ENCODE measurements around the gene TMEM132C. TPM values are rescaled to one million over a fixed set of nuclear protein-coding genes. Genes with fewer than 3 reads are reported as not detected.

Gene TMEM132C
- polyA plus RNA-seq, 1 experiment: not detected

DNA sequence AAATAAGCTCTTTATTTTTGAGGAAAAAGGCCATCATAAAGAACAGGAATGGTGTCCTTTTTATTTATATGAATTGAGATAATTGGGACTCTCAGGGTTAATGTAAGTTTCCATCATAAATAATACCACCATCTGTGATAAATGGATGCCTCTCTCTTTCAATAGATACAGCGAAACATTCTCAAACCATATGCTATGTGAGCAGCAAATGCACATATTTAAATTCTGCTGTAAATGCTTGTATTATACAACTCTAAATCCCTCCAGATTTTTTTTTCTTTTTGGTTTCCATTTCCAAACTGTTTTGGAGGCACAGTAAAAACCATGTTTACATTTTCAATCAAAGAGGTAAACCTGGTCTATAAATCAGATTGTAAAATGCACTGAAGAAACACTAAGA is 132.3 kb downstream of the TMEM132C start:
- no peak for DNase-seq (ENCODE audit: low read depth, low spot score)
- Histone ChIP-seq H3K27me3 (ENCODE audit: control insufficient read depth, insufficient read depth, low read length) (no peaks in the 10 kb centered on the region), H3K9me3 (ENCODE audit: control insufficient read depth, insufficient read depth, low read length) (peaks cover 38% of the 10 kb centered on the region), H3K27ac (ENCODE audit: low read depth, low read length) (no peak overlapping the region), H3K4me3 (ENCODE audit: low read depth, low read length) (no peak overlapping the region)
- POLR2A ChIA-PET: no interaction called here
- CTCF ChIA-PET: no interaction called here
- TF ChIP-seq, protein P1, sequence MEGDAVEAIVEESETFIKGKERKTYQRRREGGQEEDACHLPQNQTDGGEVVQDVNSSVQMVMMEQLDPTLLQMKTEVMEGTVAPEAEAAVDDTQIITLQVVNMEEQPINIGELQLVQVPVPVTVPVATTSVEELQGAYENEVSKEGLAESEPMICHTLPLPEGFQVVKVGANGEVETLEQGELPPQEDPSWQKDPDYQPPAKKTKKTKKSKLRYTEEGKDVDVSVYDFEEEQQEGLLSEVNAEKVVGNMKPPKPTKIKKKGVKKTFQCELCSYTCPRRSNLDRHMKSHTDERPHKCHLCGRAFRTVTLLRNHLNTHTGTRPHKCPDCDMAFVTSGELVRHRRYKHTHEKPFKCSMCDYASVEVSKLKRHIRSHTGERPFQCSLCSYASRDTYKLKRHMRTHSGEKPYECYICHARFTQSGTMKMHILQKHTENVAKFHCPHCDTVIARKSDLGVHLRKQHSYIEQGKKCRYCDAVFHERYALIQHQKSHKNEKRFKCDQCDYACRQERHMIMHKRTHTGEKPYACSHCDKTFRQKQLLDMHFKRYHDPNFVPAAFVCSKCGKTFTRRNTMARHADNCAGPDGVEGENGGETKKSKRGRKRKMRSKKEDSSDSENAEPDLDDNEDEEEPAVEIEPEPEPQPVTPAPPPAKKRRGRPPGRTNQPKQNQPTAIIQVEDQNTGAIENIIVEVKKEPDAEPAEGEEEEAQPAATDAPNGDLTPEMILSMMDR (IDR thresholded peaks at IDR 0.05; ENCODE audit: low read depth, low read length): no peak

DNA sequence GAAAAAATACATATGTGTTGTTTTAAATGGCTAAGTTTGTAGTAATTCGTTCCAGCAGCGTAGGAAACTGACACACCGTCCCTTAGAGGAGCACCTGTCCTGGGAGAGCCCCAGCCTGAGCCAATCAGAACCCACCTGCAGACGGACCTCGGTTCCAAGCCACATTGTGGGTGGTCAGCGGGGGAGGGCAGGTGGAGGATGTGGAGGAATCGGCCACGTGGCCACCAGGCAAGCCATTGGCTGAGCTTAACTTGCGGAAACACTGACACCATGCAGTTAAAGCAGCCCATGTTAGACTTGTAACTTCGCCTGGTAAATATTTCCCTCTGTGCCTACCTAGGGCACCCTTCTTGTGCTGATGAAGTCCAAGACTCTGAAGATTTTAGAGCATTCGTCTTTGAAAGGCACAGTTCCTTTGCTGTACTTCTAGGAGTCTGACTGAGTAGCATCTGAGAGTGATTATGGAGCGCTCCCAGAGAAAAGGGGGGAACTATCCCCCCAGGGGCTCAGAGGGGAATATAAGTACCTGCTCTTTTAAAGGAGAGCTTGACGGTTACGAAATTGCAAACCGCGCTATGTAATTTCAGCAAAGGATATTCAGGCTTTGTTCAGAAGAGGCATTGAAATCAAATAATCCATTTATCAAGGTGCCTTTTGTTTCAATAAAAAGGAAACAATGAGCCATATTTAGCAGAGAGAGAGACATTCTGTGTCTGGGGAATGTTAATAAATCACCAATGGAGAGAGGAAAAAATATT is 135.7 kb downstream of the TMEM132C start:
- no peaks in the 10 kb centered on the region for H3K27me3 ChIP-seq (ENCODE audit: control insufficient read depth, insufficient read depth, low read length)
- CTCF ChIA-PET: no interaction called here
- TF ChIP-seq, protein P1 (IDR thresholded peaks at IDR 0.05; ENCODE audit: low read depth, low read length): no peak
- no peak overlapping the region for H3K4me3 ChIP-seq (ENCODE audit: low read depth, low read length)
- no peak overlapping the region for H3K27ac ChIP-seq (ENCODE audit: low read depth, low read length)
- H3K9me3 ChIP-seq (ENCODE audit: control insufficient read depth, insufficient read depth, low read length): peaks cover 37% of the 10 kb centered on the region
- POLR2A ChIA-PET: no interaction called here
- DNase-seq (ENCODE audit: low read depth, low spot score): no peak

DNA sequence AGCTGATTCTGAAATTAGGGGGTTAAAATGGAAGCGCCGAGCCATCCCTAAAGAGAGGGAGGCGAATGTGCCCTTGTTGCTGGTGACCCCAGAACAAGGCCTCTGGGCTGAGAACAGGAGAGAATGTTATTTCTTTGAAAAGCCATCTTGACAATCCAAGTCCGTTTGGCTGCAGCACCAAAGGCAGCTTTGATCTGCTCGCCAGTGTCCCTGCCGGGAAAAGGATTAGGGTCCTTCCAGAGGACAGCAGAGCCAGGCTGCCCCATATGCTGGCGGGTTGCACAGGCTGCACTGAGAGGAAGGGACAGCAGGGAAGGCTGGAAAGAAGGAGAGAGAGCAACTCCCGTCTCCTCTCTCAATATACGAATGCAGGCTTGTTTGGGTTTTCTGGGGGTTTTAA is 141.7 kb downstream of the TMEM132C start:
- Histone ChIP-seq H3K27me3 (ENCODE audit: control insufficient read depth, insufficient read depth, low read length) (no peaks in the 10 kb centered on the region), H3K9me3 (ENCODE audit: control insufficient read depth, insufficient read depth, low read length) (peaks cover 37% of the 10 kb centered on the region), H3K4me3 (ENCODE audit: low read depth, low read length) (no peak overlapping the region), H3K27ac (ENCODE audit: low read depth, low read length) (no peak overlapping the region)
- ChIA-PET POLR2A (no interaction called here), CTCF (no interaction called here)
- no peak for DNase-seq (ENCODE audit: low read depth, low spot score)
- TF ChIP-seq, protein P1 (IDR thresholded peaks at IDR 0.05; ENCODE audit: low read depth, low read length): no peak

DNA sequence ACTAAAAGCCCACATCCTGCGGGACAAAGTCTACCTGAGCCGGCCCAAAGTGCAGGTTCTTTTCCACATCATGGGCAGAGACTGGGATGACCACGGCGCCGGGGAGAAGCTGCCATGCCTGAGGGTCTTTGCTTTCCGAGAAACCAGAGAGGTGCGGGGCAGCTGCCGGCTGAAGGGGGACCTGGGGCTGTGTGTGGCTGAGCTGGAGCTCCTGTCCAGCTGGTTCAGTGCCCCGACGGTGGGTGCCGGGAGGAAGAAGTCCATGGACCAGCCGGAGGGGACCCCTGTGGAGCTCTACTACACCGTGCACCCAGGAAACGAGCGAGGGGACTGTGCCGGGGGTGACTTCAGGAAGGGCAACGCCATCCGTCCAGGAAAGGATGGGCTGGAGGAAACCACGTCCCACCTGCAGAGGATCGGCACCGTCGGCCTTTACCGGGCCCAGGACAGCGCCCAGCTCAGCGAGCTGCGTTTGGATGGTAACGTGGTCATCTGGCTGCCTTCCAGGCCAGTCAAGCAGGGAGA is 148.1 kb downstream of the TMEM132C start:
- Histone ChIP-seq H3K27me3 (ENCODE audit: control insufficient read depth, insufficient read depth, low read length) (no peaks in the 10 kb centered on the region), H3K9me3 (ENCODE audit: control insufficient read depth, insufficient read depth, low read length) (peaks cover 27% of the 10 kb centered on the region), H3K4me3 (ENCODE audit: low read depth, low read length) (no peak overlapping the region), H3K27ac (ENCODE audit: low read depth, low read length) (no peak overlapping the region)
- POLR2A ChIA-PET: no interaction called here
- TF ChIP-seq, protein P1 (IDR thresholded peaks at IDR 0.05; ENCODE audit: low read depth, low read length): no peak
- CTCF ChIA-PET: no interaction called here
- no peak for DNase-seq (ENCODE audit: low read depth, low spot score)

DNA sequence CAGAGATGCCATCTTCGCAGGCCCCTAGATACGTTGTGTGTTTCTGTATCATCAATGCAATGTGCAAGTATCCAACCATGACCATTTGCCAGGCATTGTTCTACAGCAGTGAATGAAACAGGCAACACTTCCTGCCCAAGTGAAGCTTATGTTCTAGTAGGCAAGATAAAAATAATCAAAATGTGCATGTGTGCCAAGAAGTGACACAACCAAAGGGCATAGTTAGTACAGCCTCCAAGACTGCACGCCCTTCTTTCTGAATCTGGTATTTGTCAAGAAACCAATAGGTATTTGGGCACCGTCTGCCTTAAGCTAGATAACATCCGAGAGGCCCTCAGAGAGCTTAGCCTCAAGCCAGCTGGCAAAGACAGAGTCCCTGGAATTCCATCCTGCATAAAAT is 152.0 kb downstream of the TMEM132C start:
- no peak for DNase-seq (ENCODE audit: low read depth, low spot score)
- TF ChIP-seq, protein P1 (IDR thresholded peaks at IDR 0.05; ENCODE audit: low read depth, low read length): no peak
- ChIA-PET POLR2A (no interaction called here), CTCF (no interaction called here)
- Histone ChIP-seq H3K4me3 (ENCODE audit: low read depth, low read length) (no peak overlapping the region), H3K27ac (ENCODE audit: low read depth, low read length) (no peak overlapping the region), H3K27me3 (ENCODE audit: control insufficient read depth, insufficient read depth, low read length) (no peaks in the 10 kb centered on the region), H3K9me3 (ENCODE audit: control insufficient read depth, insufficient read depth, low read length) (peaks cover 37% of the 10 kb centered on the region)

Measured in AG04450 (cell line).